ENCODE measurements around the gene ST3GAL3. TPM values are rescaled to one million over a fixed set of nuclear protein-coding genes. Genes with fewer than 3 reads are reported as not detected.

The ST3GAL3 gene
- total RNA-seq, 2 experiments from 2014 or later = 18.1 to 26.7 TPM

DNA sequence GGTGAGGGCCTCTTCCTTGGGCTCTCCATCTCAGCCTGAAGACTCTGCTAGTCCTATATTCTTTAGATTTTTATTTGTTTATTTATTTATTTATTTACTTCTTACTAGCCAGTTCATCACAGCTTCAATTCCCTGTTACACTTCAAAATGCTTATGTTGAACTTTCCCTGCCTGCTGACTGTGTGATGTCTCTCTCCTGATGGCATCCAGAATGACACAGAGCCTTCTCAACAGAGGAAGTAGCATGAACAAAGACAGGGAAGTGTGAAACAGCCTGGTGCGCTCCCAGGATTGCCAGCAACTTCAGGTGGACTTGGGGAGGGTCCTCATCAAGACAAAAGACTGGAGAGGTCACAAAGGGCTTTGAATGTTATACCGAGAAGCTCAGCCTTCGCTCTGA, 235.1 kb downstream of the ST3GAL3 start:
- Mint-ChIP-seq H3K4me3 (no peak overlapping the region), H3K27me3 (no peaks in the 10 kb centered on the region), H3K9me3 (ENCODE audit: low read depth) (no peaks in the 10 kb centered on the region), H3K4me1 (peaks cover 21% of the 10 kb centered on the region), H3K36me3 (peaks cover 7% of the 10 kb centered on the region), H3K27ac (no peak overlapping the region)
- no peak for ATAC-seq
- no peak for DNase-seq
- CTCF ChIA-PET = interaction anchor here (1.6 to 9.4 kb wide), 2 partner anchors 7 to 12 kb away, joined by 5 to 123 read pairs; partner anchors contain the start of gene ARTN

DNA sequence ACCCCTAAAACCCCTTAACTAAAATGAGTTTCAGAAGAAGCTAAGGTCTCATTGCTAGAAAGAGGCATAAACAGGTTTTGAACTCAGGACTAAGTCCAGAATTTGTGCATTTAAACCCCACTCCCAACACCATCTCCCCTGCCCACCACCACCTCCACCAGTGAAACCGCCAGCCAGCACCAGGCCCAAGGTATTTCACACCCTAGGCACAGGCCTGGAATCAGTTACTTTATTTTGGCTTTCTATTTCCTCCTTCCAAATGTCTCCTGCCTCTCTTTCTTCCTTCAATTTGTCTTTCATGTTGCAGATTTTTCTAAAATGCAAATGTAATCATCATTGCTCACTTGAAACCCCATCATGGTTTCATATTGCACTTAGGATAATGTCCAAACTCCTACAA, 237.5 kb downstream of the ST3GAL3 start:
- peak overlapping the region; percentile 62 for H3K27ac Mint-ChIP-seq
- H3K9me3 Mint-ChIP-seq (ENCODE audit: low read depth) = no peaks in the 10 kb centered on the region
- H3K36me3 Mint-ChIP-seq = peaks cover 7% of the 10 kb centered on the region
- DNase-seq = no peak
- H3K4me1 Mint-ChIP-seq = peaks cover 35% of the 10 kb centered on the region
- CTCF ChIA-PET = interaction anchor here (1.3 to 9.4 kb wide), 5 partner anchors 10 to 291 kb away, joined by 6 to 123 read pairs (median 26); partner anchors contain the start of genes ARTN and DPH2
- H3K4me3 Mint-ChIP-seq = peak overlapping the region; percentile 92
- ATAC-seq = no peak
- H3K27me3 Mint-ChIP-seq = no peaks in the 10 kb centered on the region

DNA sequence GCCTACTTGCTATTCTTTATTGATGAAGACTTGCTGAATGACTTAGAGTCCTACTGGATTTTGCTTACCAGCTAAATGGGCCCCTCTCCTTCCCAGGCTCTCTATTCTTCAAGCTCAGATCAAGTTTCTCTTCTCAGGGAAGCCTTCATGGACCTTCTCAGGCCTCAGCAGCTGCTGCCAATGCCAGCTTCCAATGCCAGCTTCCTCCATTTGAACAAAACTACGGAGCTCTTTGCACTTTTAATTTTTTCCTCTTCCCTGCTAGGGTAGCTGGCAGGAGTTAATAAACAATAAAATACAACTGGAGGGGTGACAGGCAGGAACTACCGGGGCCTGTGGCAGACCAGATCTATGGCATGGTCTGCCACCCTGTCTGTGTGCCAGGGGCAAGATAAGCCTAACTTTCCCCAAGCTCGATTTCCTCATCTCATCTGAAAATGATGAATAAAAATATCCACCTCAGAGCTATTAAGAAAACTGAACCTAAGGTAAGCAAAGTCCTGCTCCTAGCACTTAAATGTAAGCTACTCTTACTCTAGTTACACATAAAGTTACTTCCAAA, 238.4 kb downstream of the ST3GAL3 start:
- ATAC-seq (no peak), DNase-seq (no peak)
- CTCF ChIA-PET = interaction anchor here (0.6 to 9.4 kb wide), 12 partner anchors 10 to 492 kb away, joined by 3 to 123 read pairs (median 6); partner anchors contain the start of genes ARTN, DPH2, HYI and KDM4A
- Mint-ChIP-seq H3K4me3 (peak overlapping the region; percentile 92), H3K4me1 (peaks cover 35% of the 10 kb centered on the region), H3K27me3 (no peaks in the 10 kb centered on the region), H3K9me3 (ENCODE audit: low read depth) (no peaks in the 10 kb centered on the region), H3K36me3 (peaks cover 10% of the 10 kb centered on the region), H3K27ac (peak overlapping the region; percentile 91)

GRCh38 chr1:43946236-43947060, 239.1 kb downstream of the ST3GAL3 start, which contains the start of gene IPO13:
IPO13 (plus strand) TSS chr1:43946950; CDS start chr1:43947601, 651 bp downstream.
- H3K4me1 Mint-ChIP-seq = peaks cover 35% of the 10 kb centered on the region
- H3K36me3 Mint-ChIP-seq = peaks cover 10% of the 10 kb centered on the region
- peak within 1 kb of the TSS; percentile 92 for H3K4me3 Mint-ChIP-seq
- ATAC-seq (peak; percentile 97), DNase-seq (peak; percentile 97)
- peak within 1 kb of the TSS; percentile 91 for H3K27ac Mint-ChIP-seq
- no peaks in the 10 kb centered on the region for H3K27me3 Mint-ChIP-seq
- CTCF ChIA-PET = interaction anchor here (0.6 to 9.4 kb wide), 18 partner anchors 9 to 426 kb away, joined by 3 to 123 read pairs (median 5); partner anchors contain the start of genes ARTN, DPH2 and KDM4A
- no peaks in the 10 kb centered on the region for H3K9me3 Mint-ChIP-seq (ENCODE audit: low read depth)

DNA sequence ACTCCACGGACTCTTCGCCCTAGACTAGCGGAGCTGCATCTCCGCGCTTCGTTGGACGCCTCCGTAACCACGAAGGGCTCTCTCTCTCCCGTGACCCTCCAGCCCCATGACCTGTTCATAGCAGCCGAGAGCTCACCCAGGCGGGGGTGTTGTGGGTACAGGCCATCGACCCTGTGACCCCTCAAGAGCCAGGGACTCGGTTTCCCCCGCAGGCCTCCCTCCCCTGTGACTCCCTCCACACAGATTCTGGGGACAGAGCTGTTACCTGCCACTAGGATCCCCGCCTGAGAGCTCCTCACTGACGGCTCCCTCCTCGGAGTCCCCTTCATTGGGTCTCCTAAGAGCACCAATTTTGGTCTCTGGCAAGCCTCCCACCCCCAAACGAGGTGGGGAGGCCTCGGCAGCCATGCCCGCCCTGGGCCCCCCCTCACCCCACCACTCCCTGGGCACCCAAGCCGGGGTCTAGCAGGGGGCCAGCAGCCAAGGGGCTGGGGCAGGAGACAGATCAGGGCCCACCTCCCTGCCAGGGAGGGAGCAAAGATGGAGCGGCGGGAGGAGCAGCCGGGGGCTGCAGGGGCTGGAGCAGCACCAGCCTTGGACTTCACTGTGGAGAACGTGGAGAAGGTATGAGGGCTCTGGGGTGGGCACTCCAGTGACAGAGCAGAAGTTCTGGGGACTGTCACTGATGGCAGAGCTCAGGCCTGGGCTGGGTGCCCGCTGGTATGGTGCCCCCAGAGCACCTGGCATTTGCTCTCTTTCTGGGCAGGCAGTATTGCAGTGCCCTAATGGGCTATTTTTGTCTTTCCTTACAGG, 239.9 kb downstream of the ST3GAL3 start:
- peaks cover 35% of the 10 kb centered on the region for H3K4me1 Mint-ChIP-seq
- DNase-seq = peak; percentile 57
- H3K9me3 Mint-ChIP-seq (ENCODE audit: low read depth) = no peaks in the 10 kb centered on the region
- H3K27ac Mint-ChIP-seq = peak overlapping the region; percentile 91
- peaks cover 10% of the 10 kb centered on the region for H3K36me3 Mint-ChIP-seq
- CTCF ChIA-PET = interaction anchor here (0.7 to 9.4 kb wide), 11 partner anchors 8 to 303 kb away, joined by 3 to 123 read pairs (median 7); partner anchors contain the start of genes ARTN and DPH2
- no peaks in the 10 kb centered on the region for H3K27me3 Mint-ChIP-seq
- no peak for ATAC-seq
- H3K4me3 Mint-ChIP-seq = peak overlapping the region; percentile 92

DNA sequence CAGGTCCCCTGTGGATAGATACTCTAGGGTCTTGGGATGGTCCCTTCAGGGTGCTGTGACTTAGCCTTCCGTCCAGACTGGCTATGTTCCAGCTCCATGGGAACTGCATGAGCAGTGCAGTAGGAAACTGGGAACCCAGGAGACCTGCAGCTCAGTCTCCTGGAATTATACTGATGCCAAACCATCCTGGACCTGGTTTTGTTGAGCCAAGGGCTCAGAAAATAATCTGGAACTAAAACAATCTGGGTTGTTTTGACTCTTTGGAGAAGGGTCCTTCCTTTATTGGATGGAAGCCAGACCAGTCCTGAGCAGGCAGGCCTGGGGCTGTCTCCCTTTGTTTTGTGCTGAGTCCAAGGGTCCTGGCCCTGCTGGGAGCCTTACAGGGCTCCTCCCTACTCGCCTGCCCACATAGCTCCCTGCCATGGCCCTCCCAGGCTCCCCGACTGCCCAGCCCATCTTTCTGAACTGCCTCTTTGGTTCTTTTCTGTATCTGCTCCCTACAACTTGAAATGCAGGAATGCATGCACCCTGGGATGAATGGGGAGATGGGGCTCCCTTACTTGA, 240.6 kb downstream of the ST3GAL3 start:
- no peak for DNase-seq
- H3K27ac Mint-ChIP-seq = peak overlapping the region; percentile 20
- ATAC-seq = no peak
- H3K9me3 Mint-ChIP-seq (ENCODE audit: low read depth) = no peaks in the 10 kb centered on the region
- peak overlapping the region; percentile 92 for H3K4me3 Mint-ChIP-seq
- CTCF ChIA-PET = interaction anchor here (1.2 to 9.4 kb wide), 5 partner anchors 10 to 184 kb away, joined by 4 to 123 read pairs (median 7); partner anchors contain the start of gene ARTN
- H3K4me1 Mint-ChIP-seq = peaks cover 32% of the 10 kb centered on the region
- peaks cover 9% of the 10 kb centered on the region for H3K36me3 Mint-ChIP-seq
- H3K27me3 Mint-ChIP-seq = no peaks in the 10 kb centered on the region

DNA sequence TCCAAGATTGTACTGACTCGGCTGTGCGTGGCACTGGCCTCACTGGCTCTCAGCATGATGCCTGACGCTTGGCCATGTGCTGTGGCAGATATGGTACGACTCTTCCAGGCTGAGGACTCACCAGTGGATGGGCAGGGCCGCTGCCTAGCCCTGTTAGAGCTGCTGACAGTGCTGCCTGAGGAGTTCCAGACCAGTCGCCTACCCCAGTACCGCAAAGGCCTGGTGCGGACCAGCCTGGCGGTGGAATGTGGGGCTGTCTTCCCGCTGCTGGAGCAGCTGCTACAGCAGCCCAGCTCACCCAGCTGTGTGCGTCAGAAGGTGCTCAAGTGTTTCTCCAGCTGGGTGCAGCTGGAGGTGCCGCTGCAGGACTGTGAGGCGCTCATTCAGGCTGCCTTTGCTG, 242.3 kb downstream of the ST3GAL3 start:
- H3K27ac Mint-ChIP-seq = no peak overlapping the region
- CTCF ChIA-PET = interaction anchor here (9.4 kb wide), 1 partner anchor 14 kb away, joined by 123 read pairs; the partner anchor contains the start of gene ARTN
- peaks cover 9% of the 10 kb centered on the region for H3K36me3 Mint-ChIP-seq
- no peaks in the 10 kb centered on the region for H3K9me3 Mint-ChIP-seq (ENCODE audit: low read depth)
- H3K27me3 Mint-ChIP-seq = no peaks in the 10 kb centered on the region
- H3K4me3 Mint-ChIP-seq = no peak overlapping the region
- no peak for DNase-seq
- peaks cover 28% of the 10 kb centered on the region for H3K4me1 Mint-ChIP-seq
- ATAC-seq = no peak

GRCh38 chr1:43951021-43951985, 244.0 kb downstream of the ST3GAL3 start:
- no peak overlapping the region for H3K4me3 Mint-ChIP-seq
- CTCF ChIA-PET = interaction anchor here (9.4 kb wide), 1 partner anchor 16 kb away, joined by 123 read pairs; the partner anchor contains the start of gene ARTN
- no peak for ATAC-seq

GRCh38 chr1:43952731-43953346, 245.5 kb downstream of the ST3GAL3 start:
- no peak overlapping the region for H3K4me3 Mint-ChIP-seq
- no peak for ATAC-seq

More at GRCh38 chr1:43951021-43951985, 244.0 kb downstream of the ST3GAL3 start:
- H3K36me3 Mint-ChIP-seq = peaks cover 5% of the 10 kb centered on the region
- no peaks in the 10 kb centered on the region for H3K9me3 Mint-ChIP-seq (ENCODE audit: low read depth)
- peaks cover 14% of the 10 kb centered on the region for H3K4me1 Mint-ChIP-seq
- DNase-seq = no peak
- no peak overlapping the region for H3K27ac Mint-ChIP-seq
- H3K27me3 Mint-ChIP-seq = no peaks in the 10 kb centered on the region

DNA sequence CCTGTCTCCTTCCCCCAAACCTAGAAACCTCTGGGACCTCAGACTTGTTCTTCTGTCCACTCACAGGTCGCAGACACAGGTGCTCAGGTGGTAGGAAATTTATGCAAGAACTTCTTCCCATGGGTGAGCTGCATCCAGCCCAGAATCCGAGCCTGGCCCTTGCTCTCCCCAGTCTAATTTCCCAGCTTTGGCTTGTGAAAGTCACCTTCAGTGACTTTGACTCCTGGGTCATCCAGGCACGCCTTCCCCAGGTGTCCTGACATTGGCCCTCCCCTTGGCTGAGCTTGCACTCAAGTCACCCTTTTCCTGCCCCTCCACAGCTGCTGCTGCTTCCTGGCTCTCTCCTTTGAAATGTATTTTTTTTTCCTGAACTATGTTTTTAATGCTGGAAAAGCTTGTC, 246.0 kb downstream of the ST3GAL3 start:
- Mint-ChIP-seq H3K27ac (no peak overlapping the region), H3K4me1 (peaks cover 6% of the 10 kb centered on the region), H3K36me3 (peaks cover 5% of the 10 kb centered on the region), H3K9me3 (ENCODE audit: low read depth) (no peaks in the 10 kb centered on the region), H3K27me3 (no peaks in the 10 kb centered on the region), H3K4me3 (no peak overlapping the region)
- CTCF ChIA-PET = interaction anchor here (0.7 to 2.3 kb wide), 3 partner anchors 17 to 190 kb away, joined by 3 to 8 read pairs (median 3); partner anchors contain the start of gene ARTN
- ATAC-seq (no peak), DNase-seq (no peak)

More at GRCh38 chr1:43952731-43953346, 245.5 kb downstream of the ST3GAL3 start:
- no peak overlapping the region for H3K27ac Mint-ChIP-seq
- DNase-seq = no peak
- no peaks in the 10 kb centered on the region for H3K9me3 Mint-ChIP-seq (ENCODE audit: low read depth)
- H3K4me1 Mint-ChIP-seq = peaks cover 11% of the 10 kb centered on the region
- H3K36me3 Mint-ChIP-seq = peaks cover 5% of the 10 kb centered on the region
- CTCF ChIA-PET = interaction anchor here (0.7 to 2.3 kb wide), 2 partner anchors 18 to 190 kb away, joined by 3 to 8 read pairs; partner anchors contain the start of gene ARTN
- no peaks in the 10 kb centered on the region for H3K27me3 Mint-ChIP-seq

DNA sequence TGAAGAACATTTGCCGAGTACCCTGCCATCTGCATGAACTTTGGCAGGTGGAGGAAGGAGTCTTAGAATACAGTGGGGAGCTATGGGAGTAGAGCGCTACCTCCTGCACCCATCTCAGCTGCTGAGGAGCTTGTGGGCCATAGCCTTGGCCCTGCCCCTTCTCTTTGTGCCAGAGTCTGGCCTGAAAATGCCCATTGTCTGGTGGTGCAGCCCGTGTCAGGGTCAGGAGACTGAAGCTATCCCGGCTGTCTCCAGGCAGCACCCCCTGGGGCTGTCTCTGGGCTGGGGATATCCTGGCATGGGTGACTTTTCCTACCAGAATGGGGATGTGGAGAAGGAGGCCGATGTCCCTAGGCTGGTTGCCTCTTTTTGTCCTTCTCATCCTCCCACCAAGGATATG, 246.7 kb downstream of the ST3GAL3 start:
- Mint-ChIP-seq H3K27me3 (no peaks in the 10 kb centered on the region), H3K4me1 (no peaks in the 10 kb centered on the region), H3K4me3 (no peak overlapping the region), H3K27ac (no peak overlapping the region), H3K9me3 (ENCODE audit: low read depth) (no peaks in the 10 kb centered on the region), H3K36me3 (peaks cover 5% of the 10 kb centered on the region)
- ATAC-seq (no peak), DNase-seq (no peak)
- CTCF ChIA-PET = interaction anchor here (1.0 to 2.3 kb wide), 2 partner anchors 18 to 20 kb away, joined by 3 to 8 read pairs; partner anchors contain the start of gene ARTN

Measured in activated CD8-positive, alpha-beta memory T cell treated with anti-CD3 and anti-CD28 coated beads, Interleukin-2, amount 10 ng/mL, durations not matched to agents 7 days and 5 days (primary cell).